ENCODE data around the gene CNIH4.

CNIH4 gene

DNA sequence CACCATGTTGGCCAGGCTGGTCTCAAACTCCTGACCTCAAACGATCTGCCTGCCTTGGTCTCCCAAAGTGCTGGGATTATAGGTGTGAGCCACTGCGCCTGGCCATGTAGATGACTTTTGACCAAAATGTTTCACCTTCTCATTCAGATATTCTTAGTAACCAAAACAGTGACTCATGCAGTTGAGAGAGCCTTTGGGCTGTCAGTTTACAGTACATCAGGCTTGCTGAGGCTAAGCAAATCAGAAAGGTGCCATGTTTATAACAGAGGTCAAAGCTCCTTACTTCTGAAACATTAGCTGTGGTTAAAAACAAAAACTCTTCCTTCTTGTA, 21.0 kb downstream of the CNIH4 start (continued):
- TF ChIP-seq ZNF423 (tag by site-specific recombination; IDR thresholded peaks at IDR 0.05) (no peak), ZNF514 (tag by site-specific recombination; IDR thresholded peaks at IDR 0.05) (no peak), ZNF658 (tag by site-specific recombination; IDR thresholded peaks at IDR 0.05) (no peak)
- TF ChIP-seq, protein P1, sequence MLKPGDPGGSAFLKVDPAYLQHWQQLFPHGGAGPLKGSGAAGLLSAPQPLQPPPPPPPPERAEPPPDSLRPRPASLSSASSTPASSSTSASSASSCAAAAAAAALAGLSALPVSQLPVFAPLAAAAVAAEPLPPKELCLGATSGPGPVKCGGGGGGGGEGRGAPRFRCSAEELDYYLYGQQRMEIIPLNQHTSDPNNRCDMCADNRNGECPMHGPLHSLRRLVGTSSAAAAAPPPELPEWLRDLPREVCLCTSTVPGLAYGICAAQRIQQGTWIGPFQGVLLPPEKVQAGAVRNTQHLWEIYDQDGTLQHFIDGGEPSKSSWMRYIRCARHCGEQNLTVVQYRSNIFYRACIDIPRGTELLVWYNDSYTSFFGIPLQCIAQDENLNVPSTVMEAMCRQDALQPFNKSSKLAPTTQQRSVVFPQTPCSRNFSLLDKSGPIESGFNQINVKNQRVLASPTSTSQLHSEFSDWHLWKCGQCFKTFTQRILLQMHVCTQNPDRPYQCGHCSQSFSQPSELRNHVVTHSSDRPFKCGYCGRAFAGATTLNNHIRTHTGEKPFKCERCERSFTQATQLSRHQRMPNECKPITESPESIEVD (tag by site-specific recombination; IDR thresholded peaks at IDR 0.05): no peak

- H3K4me1 ChIP-seq (ENCODE audit: control insufficient read depth, insufficient read depth, low read length): peaks cover 3% of the 10 kb centered on the region; the same call in 1 of the 2 replicates
- POLR2A ChIA-PET: interaction anchor here (0.6 kb wide), 1 partner anchor 34 kb away, joined by 3 read pairs; no protein-coding TSS in a partner anchor
- H3K36me3 ChIP-seq (ENCODE audit: control insufficient read depth in 2 of 2, insufficient read depth in 1 of 2, low read length in 2 of 2): peaks cover 53 to 64% of the 10 kb centered on the region in 2 experiments
- TF ChIP-seq ZNF350 (tag by site-specific recombination; IDR thresholded peaks at IDR 0.05) (no peak), ZNF473 (tag by site-specific recombination; IDR thresholded peaks at IDR 0.05) (no peak)
- H3K27ac ChIP-seq (ENCODE audit: extremely low read depth, low read depth, low read length): no peak overlapping the region
- no peaks in the 10 kb centered on the region for H3K9me3 ChIP-seq (ENCODE audit: control insufficient read depth, insufficient read depth, low read depth, low read length)
- no peak overlapping the region for H3K4me3 ChIP-seq (ENCODE audit: low read depth, low read length)
- CTCF ChIA-PET: interaction anchor here (0.9 kb wide), 1 partner anchor 10 kb away, joined by 3 read pairs; no protein-coding TSS in a partner anchor
These were observed 22.4 kb downstream of the CNIH4 start for GRCh38 chr1:224378855-224379631.

DNA sequence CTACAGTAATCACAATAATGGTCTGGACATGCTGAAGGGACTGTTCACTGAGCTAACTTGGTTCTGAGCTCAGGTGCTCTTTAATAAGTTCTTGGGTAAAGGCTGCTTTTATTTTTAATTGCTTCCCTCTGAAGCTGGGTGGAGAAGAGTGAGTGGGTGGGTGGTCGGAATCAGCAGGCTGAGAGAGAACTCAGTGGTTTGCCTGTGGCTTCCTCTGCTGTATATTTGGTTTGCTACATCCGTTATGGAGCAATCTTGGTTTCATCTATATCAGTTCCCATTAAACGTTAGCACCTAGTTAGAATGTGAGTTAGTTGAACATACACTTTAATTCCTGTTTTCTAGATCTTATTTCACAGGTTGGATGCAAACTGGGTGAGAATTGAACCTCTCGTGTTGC, 23.3 kb downstream of the CNIH4 start:
- ChIA-PET CTCF (interaction anchor here (0.7 to 0.9 kb wide), 2 partner anchors 9 to 1761 kb away, joined by 3 to 4 read pairs; no protein-coding TSS in a partner anchor), POLR2A (interaction anchor here (0.5 kb wide), 1 partner anchor 133 kb away, joined by 3 read pairs; no protein-coding TSS in a partner anchor)
- peaks cover 3% of the 10 kb centered on the region; the same call in 1 of the 2 replicates for H3K4me1 ChIP-seq (ENCODE audit: control insufficient read depth, insufficient read depth, low read length)
- H3K27ac ChIP-seq (ENCODE audit: extremely low read depth, low read depth, low read length): no peak overlapping the region
- peaks cover 52 to 61% of the 10 kb centered on the region in 2 experiments for H3K36me3 ChIP-seq (ENCODE audit: control insufficient read depth in 2 of 2, insufficient read depth in 1 of 2, low read length in 2 of 2)
- no peak overlapping the region for H3K4me3 ChIP-seq (ENCODE audit: low read depth, low read length)
- TF ChIP-seq ZNF510 (tag by site-specific recombination; IDR thresholded peaks at IDR 0.05; ENCODE audit: insufficient replicate concordance): no peak
- no peak for TF ChIP-seq ZNF350 (tag by site-specific recombination; IDR thresholded peaks at IDR 0.05)
- TF ChIP-seq ZFHX2 (tag by site-specific recombination; conservative IDR thresholded peaks at IDR 0.05): peak; percentile 72
- TF ChIP-seq ZNF600 (tag by site-specific recombination; IDR thresholded peaks at IDR 0.05): peak; percentile 84
- no peak for TF ChIP-seq FEZF1 (tag by site-specific recombination; IDR thresholded peaks at IDR 0.05)
- peak; percentile 56 for TF ChIP-seq EGR2 (tag by site-specific recombination; IDR thresholded peaks at IDR 0.05; ENCODE audit: low read depth)
- no peaks in the 10 kb centered on the region for H3K9me3 ChIP-seq (ENCODE audit: control insufficient read depth, insufficient read depth, low read depth, low read length)

DNA sequence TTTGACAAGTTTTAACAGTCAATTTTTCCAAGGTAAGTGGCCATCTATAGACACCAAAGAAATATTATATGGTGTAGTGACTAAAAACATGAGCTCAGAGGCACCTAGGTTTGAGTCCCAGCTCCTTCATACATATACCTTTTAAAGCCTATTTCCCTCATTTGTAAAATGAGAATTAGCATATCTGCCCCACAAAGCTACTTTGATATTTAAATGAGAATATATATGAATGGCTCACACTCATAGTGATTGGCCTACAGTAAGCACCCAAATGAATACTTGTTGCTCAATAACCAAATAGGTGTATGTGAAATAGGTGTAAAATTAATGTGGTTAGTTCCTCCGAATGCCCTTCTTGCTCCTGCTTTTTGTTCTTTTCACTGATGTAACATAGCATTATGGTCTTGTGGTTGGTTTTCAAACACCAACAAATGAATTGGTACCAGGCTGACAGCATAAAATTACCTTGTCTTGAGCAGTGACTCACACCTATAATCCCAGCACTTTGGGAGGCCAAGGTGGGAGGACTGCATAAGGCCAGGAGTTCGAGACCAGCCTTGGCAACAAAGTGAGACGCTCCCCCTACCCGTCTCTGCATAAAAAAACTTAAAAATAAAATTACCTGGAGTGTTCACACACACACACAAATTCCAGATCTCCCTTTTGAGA, 25.3 kb downstream of the CNIH4 start:
- CTCF ChIA-PET: interaction anchor here (0.6 to 1.3 kb wide), 3 partner anchors 9 to 1092 kb away, joined by 3 to 4 read pairs (median 3); no protein-coding TSS in a partner anchor
- TF ChIP-seq ZNF155 (tag by site-specific recombination; IDR thresholded peaks at IDR 0.05) (no peak), ZNF548 (tag by site-specific recombination; IDR thresholded peaks at IDR 0.05) (no peak), SP7 (tag by site-specific recombination; IDR thresholded peaks at IDR 0.05) (peak; percentile 91), ZNF600 (tag by site-specific recombination; IDR thresholded peaks at IDR 0.05) (peak; percentile 31; the same call in 1 of the 2 replicates), SCRT2 (tag by site-specific recombination; IDR thresholded peaks at IDR 0.05) (peak; percentile 71), PBX3 (CRISPR knock-in tag; IDR thresholded peaks at IDR 0.05) (no peak), WT1 (tag by site-specific recombination; IDR thresholded peaks at IDR 0.05) (no peak), ZNF664 (tag by site-specific recombination; IDR thresholded peaks at IDR 0.05) (peak; percentile 89)
- H3K4me1 ChIP-seq (ENCODE audit: control insufficient read depth, insufficient read depth, low read length): no peaks in the 10 kb centered on the region
- H3K27ac ChIP-seq (ENCODE audit: extremely low read depth, low read depth, low read length): no peak overlapping the region
- POLR2A ChIA-PET: interaction anchor here (0.6 kb wide), 1 partner anchor 11 kb away, joined by 3 read pairs; no protein-coding TSS in a partner anchor
- no peak overlapping the region for H3K4me3 ChIP-seq (ENCODE audit: low read depth, low read length)
- H3K36me3 ChIP-seq (ENCODE audit: control insufficient read depth in 2 of 2, insufficient read depth in 1 of 2, low read length in 2 of 2): peaks cover 49 to 58% of the 10 kb centered on the region in 2 experiments
- no peaks in the 10 kb centered on the region for H3K9me3 ChIP-seq (ENCODE audit: control insufficient read depth, insufficient read depth, low read depth, low read length)

All from HEK293 (cell line).